Activated T-cell treated with anti-CD3 and anti-CD28 coated beads, Interleukin-2, amount 50 U/mL, for 72 hours (primary cell): ENCODE results near the gene CENPA. TPM values are rescaled to one million over a fixed set of nuclear protein-coding genes. Genes with fewer than 3 reads are reported as not detected.
"Not testable (repeated sequence)": the region's sequence is repeated elsewhere in the genome, so short reads cannot be mapped to it uniquely, and the experiment has no call there.

ENCODE experiments used
- ATAC-seq, 2 donors: fragments of 150-1000 bp; cut with Tn5 transposase; replicated peaks in 1 of 2; 2 replicates each; pipeline ENCODE4 v1.10.0; 2021; ENCODE audit warnings: moderate library complexity in 2 of 2, mild to moderate bottlenecking in 1 of 2
- DNase-seq, 2 donors: peaks; one replicate each; pipeline ENCODE4 v3.0.0; 2021 to 2022; ENCODE audit warnings: mixed read lengths in 1 of 2
- H3K27ac Mint-ChIP-seq: one replicate; pipeline ENCODE4 v1.8.0; 2022; ENCODE audit warnings: mild to moderate bottlenecking, moderate library complexity, mixed read lengths
- H3K27me3 Mint-ChIP-seq: one replicate; pipeline ENCODE4 v1.8.0; 2022; ENCODE audit warnings: low read depth, mixed read lengths
- H3K36me3 Mint-ChIP-seq, 2 donors: one replicate each; pipeline ENCODE4 v1.8.0; 2022; ENCODE audit warnings: mixed read lengths in 2 of 2, mild to moderate bottlenecking in 1 of 2; ENCODE audit not compliant: insufficient read depth in 2 of 2
- H3K4me1 Mint-ChIP-seq: one replicate; pipeline ENCODE4 v1.8.0; 2022; ENCODE audit warnings: low read depth, mixed read lengths
- H3K4me3 Mint-ChIP-seq, 2 donors: one replicate each; pipeline ENCODE4 v1.8.0; 2022; ENCODE audit warnings: mild to moderate bottlenecking in 2 of 2, mixed read lengths in 2 of 2, moderate library complexity in 2 of 2
- H3K9me3 Mint-ChIP-seq, 2 donors: one replicate each; pipeline ENCODE4 v1.8.0; 2022; ENCODE audit warnings: mixed read lengths in 2 of 2
- total RNA-seq, 2 donors: library from RNA; stranded (reverse); gene quantifications; one replicate each; pipeline ENCODE4 v1.2.3, GENCODE V29; 2022

Gene CENPA
- total RNA-seq, 2 donors from 2014 or later, result 40.9 to 43.2 TPM

DNA sequence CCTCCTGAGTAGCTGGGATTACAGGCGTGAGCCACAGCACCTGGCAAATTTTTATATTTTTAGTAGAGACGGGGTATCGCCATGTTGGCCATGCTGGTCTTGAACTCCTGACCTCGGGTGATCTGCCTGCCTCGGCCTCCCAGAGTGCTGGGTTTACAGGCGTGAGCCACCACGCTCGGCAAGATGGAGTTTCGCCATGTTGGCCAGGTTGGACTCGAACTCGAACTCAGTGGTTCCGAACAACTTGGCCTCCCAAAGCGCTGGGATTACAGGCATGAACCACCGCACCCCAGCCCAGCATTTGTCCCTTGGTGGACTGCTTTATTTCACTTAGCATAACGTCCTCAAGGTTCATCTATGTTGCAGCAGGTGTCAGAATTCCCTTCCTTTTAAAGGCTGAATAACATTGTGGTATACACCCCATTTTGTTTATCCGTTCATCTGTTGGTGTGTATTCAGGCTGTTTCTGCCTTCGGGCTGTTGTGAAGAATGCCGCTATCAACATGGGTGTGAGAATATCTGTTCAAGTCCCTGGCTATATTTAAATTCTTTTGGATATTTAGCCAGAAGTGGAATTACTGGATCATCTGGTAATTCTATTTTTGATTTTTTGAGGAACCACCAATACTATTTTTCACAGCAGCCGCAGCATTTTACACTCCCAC, 1.2 kb upstream of the CENPA start:
- ATAC-seq (no peak), DNase-seq (no peak)
- Mint-ChIP-seq H3K27me3 (peaks cover 6% of the 10 kb centered on the region), H3K36me3 (peaks cover 11 to 30% of the 10 kb centered on the region in 2 donors), H3K4me1 (peaks cover 29% of the 10 kb centered on the region), H3K9me3 (no peaks in the 10 kb centered on the region), H3K27ac (peak overlapping the region; percentile 78), H3K4me3 (peak overlapping the region; percentile 92 to 97)

DNA sequence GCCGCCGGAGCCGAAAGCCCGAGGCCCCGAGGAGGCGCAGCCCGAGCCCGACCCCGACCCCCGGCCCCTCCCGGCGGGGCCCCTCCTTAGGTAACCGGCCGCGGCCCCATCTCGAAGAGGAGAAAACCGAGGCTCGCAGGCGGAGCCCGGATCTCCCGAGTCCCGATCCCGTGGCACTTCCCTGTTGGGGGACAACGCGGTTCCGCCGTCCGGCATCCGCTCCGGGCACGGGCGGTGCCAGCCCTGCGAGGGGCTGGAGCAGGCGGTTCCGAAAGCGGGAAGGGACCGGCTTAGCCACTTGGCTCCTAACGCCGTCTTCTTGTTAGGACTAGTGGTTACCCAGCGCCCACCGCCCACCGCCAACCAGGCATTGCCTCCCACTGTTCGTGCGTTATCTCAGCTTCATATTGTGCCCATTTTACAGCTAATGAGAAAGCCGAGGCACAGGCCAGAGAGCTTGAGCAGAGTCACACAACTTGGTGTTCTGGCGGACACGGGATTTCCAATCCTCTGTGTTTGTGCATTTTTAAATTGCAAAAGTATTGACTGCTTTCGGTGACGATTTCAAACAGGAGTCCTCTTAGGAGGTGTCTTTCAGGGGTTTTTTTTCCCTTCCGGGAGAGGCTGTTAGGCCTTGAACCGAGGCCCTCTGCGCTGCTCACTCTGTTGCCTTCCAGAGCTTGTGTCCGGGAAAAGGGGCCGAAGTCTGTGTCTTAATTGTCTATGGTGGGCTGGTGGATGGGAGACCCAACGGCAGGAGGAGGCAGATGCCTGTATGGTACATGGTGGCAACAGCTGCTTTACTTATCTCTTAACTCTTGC, 562 bp downstream of the CENPA start:
- Mint-ChIP-seq H3K9me3 (peaks cover 3 to 5% of the 10 kb centered on the region in 2 donors), H3K27ac (peak overlapping the region; percentile 84), H3K4me3 (peak overlapping the region; percentile 83 to 97), H3K4me1 (peaks cover 27% of the 10 kb centered on the region), H3K36me3 (peaks cover 16 to 37% of the 10 kb centered on the region in 2 donors), H3K27me3 (peaks cover 6% of the 10 kb centered on the region)
- ATAC-seq (peak; percentile 17 to 40), DNase-seq (peak; percentile 36 to 51)

- Mint-ChIP-seq H3K27ac (no peak overlapping the region), H3K4me3 (no peak overlapping the region), H3K9me3 (peaks cover 3 to 5% of the 10 kb centered on the region in 2 donors), H3K4me1 (peaks cover 15% of the 10 kb centered on the region), H3K27me3 (peaks cover 6% of the 10 kb centered on the region), H3K36me3 (peaks cover 24 to 67% of the 10 kb centered on the region in 2 donors)
- DNase-seq, result no peak
- ATAC-seq, result no peak
These were observed 6.9 kb downstream of the CENPA start for GRCh38 chr2:26792720-26793119.

GRCh38 chr2:26793518-26793917, 7.7 kb downstream of the CENPA start:
- Mint-ChIP-seq H3K4me3 (no peak overlapping the region), H3K4me1 (peaks cover 14% of the 10 kb centered on the region), H3K27me3 (peaks cover 1% of the 10 kb centered on the region), H3K36me3 (peaks cover 22 to 61% of the 10 kb centered on the region in 2 donors), H3K27ac (no peak overlapping the region), H3K9me3 (peaks cover 3 to 5% of the 10 kb centered on the region in 2 donors)
- DNase-seq (no peak), ATAC-seq (no peak)

DNA sequence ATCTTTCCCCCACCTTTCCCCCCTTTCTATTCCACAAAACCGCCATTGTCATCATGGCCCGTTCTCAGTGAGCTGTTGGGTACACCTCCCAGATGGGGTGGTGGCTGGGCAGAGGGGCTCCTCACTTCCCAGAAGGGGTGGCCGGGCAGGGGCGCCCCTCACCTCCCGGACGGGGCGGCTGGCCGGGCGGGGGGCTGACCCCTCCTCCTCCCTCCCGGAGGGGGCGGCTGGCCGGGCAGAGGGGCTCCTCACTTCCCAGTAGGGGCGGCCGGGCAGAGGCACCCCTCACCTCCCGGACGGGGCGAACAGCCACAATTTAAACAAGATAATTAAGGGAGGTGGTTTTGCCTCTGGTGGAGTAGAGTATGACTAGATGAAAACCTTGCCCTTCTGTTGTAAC, 9.3 kb downstream of the CENPA start:
- H3K27me3 Mint-ChIP-seq, H3K4me3 Mint-ChIP-seq, H3K4me1 Mint-ChIP-seq, ATAC-seq, DNase-seq, H3K27ac Mint-ChIP-seq, H3K9me3 Mint-ChIP-seq: not testable (repeated sequence)
- peaks cover 13 to 50% of the 10 kb centered on the region in 2 donors for H3K36me3 Mint-ChIP-seq

DNA sequence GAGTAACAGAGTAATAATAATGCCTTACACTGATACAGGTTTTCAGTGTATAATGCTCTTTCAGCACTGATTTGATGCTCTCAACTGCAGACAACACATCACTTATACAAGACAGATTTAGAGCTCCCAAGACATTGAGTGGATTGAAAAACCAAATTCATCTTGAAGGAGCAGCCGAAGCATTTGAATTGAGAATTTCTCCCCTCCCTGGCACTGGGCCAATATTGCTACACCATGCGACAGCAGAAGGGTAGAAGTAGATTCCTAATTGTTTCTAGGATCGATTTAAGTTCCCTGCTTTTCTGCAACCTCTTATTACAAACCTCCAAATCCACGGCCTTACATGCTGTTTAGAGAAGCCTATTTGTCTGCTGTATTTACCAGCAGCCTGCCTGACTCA, 15.5 kb downstream of the CENPA start:
- no peak for DNase-seq
- H3K36me3 Mint-ChIP-seq, result peaks cover 3 to 20% of the 10 kb centered on the region in 2 donors
- H3K27me3 Mint-ChIP-seq, result no peaks in the 10 kb centered on the region
- H3K9me3 Mint-ChIP-seq, result no peaks in the 10 kb centered on the region
- no peak overlapping the region for H3K4me3 Mint-ChIP-seq
- peaks cover 6% of the 10 kb centered on the region for H3K4me1 Mint-ChIP-seq
- ATAC-seq, result no peak
- no peak overlapping the region for H3K27ac Mint-ChIP-seq

DNA sequence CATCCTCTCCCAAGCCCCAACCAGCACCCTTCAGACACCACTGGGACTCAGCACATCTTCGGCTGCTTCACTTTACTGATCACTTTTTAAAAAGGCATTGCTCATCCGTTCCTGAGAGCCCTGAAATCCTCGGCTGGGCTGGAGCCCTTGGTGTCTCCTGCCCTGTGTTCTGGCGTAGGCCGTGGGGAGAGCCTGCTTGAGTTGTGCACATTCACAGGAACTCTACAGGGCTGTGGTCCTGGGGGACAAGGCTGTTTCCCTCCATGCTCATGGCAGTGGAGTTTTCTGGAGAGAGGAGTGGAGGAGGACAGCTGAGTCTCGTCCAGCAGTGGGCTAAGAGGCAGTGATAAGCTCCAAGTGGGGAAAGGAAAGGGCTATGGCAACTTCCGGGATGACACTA, 15.9 kb downstream of the CENPA start:
- DNase-seq (no peak), ATAC-seq (no peak)
- H3K36me3 Mint-ChIP-seq, result peaks cover 3 to 17% of the 10 kb centered on the region in 2 donors
- H3K27me3 Mint-ChIP-seq, result no peaks in the 10 kb centered on the region
- no peaks in the 10 kb centered on the region for H3K9me3 Mint-ChIP-seq
- H3K4me3 Mint-ChIP-seq, result no peak overlapping the region
- no peak overlapping the region for H3K27ac Mint-ChIP-seq
- peaks cover 6% of the 10 kb centered on the region for H3K4me1 Mint-ChIP-seq

DNA sequence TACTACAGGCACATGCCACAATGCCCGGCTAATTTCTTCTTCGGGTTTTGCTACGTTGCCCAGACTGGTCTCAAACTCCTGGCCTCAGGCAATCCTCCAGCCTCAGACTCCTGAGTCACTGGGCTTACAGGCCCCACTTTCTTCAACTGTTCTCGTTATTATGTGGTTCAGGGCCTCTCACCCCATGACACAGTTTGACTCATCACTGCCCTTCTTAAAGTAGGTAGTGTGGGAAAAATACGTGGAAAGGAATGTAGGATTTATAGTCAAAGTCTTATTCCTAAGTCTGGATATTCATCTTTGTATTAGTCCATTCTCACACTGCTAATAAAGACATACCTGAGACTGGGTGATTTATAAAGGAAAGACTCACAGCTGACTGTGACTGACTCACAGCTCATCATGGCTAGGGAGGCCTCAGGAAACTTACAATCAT, 19.4 kb downstream of the CENPA start:
- ATAC-seq (peak; percentile 27 to 60), DNase-seq (no peak)
- H3K4me3 Mint-ChIP-seq, result no peak overlapping the region
- H3K4me1 Mint-ChIP-seq, result peaks cover 16% of the 10 kb centered on the region
- peaks cover 0 to 5% of the 10 kb centered on the region in 2 donors for H3K36me3 Mint-ChIP-seq
- no peak overlapping the region for H3K27ac Mint-ChIP-seq
- H3K9me3 Mint-ChIP-seq, result no peaks in the 10 kb centered on the region
- no peaks in the 10 kb centered on the region for H3K27me3 Mint-ChIP-seq

- no peaks in the 10 kb centered on the region for H3K36me3 Mint-ChIP-seq
- H3K27me3 Mint-ChIP-seq, result no peaks in the 10 kb centered on the region
- H3K4me1 Mint-ChIP-seq, result peaks cover 19% of the 10 kb centered on the region
- ATAC-seq, result no peak
- no peak for DNase-seq
- no peak overlapping the region for H3K27ac Mint-ChIP-seq
- H3K9me3 Mint-ChIP-seq, result no peaks in the 10 kb centered on the region
- H3K4me3 Mint-ChIP-seq, result no peak overlapping the region
These were observed 22.1 kb downstream of the CENPA start for GRCh38 chr2:26807788-26808460.

DNA sequence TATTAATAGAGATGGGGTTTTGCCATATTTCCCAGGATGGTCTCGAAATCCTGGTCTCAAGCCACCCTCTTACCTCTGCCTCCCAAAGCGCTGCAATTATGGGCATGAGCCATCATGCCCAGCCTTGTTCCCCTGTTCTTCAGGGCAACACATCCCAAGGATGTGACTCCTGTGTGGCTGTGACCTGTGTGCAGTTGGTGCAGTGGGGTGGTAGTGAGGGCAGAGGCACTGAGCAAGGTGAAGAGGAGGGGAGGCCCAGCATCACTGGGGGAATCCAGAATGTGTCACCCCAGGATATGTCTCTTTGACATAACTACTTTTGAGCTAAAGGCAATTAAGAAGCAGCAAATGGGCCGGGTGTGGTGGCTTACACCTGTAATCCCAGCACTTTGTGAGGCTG, 23.4 kb downstream of the CENPA start:
- Mint-ChIP-seq H3K9me3 (no peaks in the 10 kb centered on the region), H3K4me1 (peaks cover 19% of the 10 kb centered on the region), H3K36me3 (no peaks in the 10 kb centered on the region), H3K27me3 (no peaks in the 10 kb centered on the region), H3K27ac (no peak overlapping the region), H3K4me3 (no peak overlapping the region)
- ATAC-seq (peak; percentile 34 to 52), DNase-seq (no peak)

DNA sequence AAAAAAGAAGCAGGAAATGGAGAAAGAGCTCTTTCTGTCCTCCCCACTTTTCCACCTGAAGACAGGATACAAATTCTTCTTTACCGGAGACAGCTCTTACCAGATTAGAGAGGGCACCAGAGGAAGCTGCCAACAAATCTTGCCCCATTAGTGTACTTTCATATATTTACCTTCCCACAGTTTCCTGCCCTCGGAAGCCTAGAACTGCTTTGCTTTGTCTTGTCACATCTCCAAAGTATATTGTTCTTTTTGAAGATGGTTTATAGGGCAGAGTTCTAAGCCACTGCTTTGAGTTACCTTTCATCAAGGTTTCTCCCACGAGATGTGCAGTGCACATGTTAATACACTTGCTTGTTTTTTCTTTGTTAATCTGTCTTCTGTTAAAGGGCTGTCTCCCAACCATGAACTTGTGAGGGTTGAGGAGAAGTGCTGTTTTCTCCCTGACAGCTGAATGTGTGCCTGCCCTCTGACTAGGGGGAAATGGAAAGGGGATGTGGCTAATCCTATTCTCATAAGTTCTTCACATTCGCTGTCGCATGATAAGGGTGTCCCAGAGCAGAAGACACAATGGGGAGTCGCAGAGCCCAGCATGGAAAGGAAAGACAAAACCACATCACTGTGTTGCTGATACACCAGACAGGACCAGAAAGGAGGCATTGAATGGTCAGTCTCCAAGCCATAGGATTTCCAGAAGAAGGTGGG, 24.2 kb downstream of the CENPA start:
- no peak for ATAC-seq
- Mint-ChIP-seq H3K36me3 (no peaks in the 10 kb centered on the region), H3K4me1 (peaks cover 19% of the 10 kb centered on the region), H3K4me3 (no peak overlapping the region), H3K27me3 (peaks cover 1% of the 10 kb centered on the region), H3K27ac (no peak overlapping the region), H3K9me3 (no peaks in the 10 kb centered on the region)
- no peak for DNase-seq

- no peak overlapping the region for H3K27ac Mint-ChIP-seq
- peaks cover 13% of the 10 kb centered on the region for H3K4me1 Mint-ChIP-seq
- peaks cover 8% of the 10 kb centered on the region for H3K27me3 Mint-ChIP-seq
- no peak overlapping the region for H3K4me3 Mint-ChIP-seq
- no peak for ATAC-seq
- H3K36me3 Mint-ChIP-seq, result no peaks in the 10 kb centered on the region
- H3K9me3 Mint-ChIP-seq, result no peaks in the 10 kb centered on the region
- no peak for DNase-seq
These were observed 25.4 kb downstream of the CENPA start for GRCh38 chr2:26811261-26811660.
